HFFc6 (cell line): ENCODE results near the gene ENPP1. TPM values are rescaled to one million over a fixed set of nuclear protein-coding genes. Genes with fewer than 3 reads are reported as not detected.
"Not testable (repeated sequence)": the region's sequence is repeated elsewhere in the genome, so short reads cannot be mapped to it uniquely, and the experiment has no call there.

ENCODE experiments used
- DNase-seq: peaks from one replicate; pipeline ENCODE4 v3.0.0-alpha.2; 2018
- H3K27ac Mint-ChIP-seq: 2 replicates; pipeline ENCODE4 v1.8.0; 2020; ENCODE audit warnings: mild to moderate bottlenecking, mixed read lengths
- H3K27me3 Mint-ChIP-seq: 2 replicates; pipeline ENCODE4 v1.8.0; 2021; ENCODE audit warnings: mild to moderate bottlenecking, moderate library complexity, mixed read lengths; ENCODE audit not compliant: insufficient read depth
- H3K36me3 Mint-ChIP-seq: 2 replicates; pipeline ENCODE4 v1.8.0; 2021; ENCODE audit warnings: low read depth, mixed read lengths
- H3K4me1 Mint-ChIP-seq: 2 replicates; pipeline ENCODE4 v1.8.0; 2020; ENCODE audit warnings: low read depth, mixed read lengths
- H3K4me3 Mint-ChIP-seq: 2 replicates; pipeline ENCODE4 v1.8.0; 2020; ENCODE audit warnings: mild to moderate bottlenecking, moderate library complexity, mixed read lengths
- H3K9me3 Mint-ChIP-seq: 2 replicates; pipeline ENCODE4 v1.8.0; 2020; ENCODE audit warnings: mild to moderate bottlenecking, mixed read lengths
- total RNA-seq, 6 experiments: library from RNA; stranded (reverse); fragmentation: NEBNext Ultra II Directional; extraction: Animal tissue kit (Norgen Biotek cat#: 25700); gene quantifications; 2 replicates in 1 of 6; 3 replicates in 5 of 6; pipeline ENCODE4 v1.2.3, GENCODE V29; 2021
- TF ChIP-seq, protein P1 (sequence below): fragments of 200-600 bp; sonication (generic); IDR thresholded peaks from 2 replicates; pipeline ENCODE4 v1.5.0; 2021; ENCODE audit warnings: antibody characterized with exemption, mild to moderate bottlenecking

Gene ENPP1
- total RNA-seq, 6 experiments from 2014 or later: 30.1 to 39.5 (median 36.3) TPM

DNA sequence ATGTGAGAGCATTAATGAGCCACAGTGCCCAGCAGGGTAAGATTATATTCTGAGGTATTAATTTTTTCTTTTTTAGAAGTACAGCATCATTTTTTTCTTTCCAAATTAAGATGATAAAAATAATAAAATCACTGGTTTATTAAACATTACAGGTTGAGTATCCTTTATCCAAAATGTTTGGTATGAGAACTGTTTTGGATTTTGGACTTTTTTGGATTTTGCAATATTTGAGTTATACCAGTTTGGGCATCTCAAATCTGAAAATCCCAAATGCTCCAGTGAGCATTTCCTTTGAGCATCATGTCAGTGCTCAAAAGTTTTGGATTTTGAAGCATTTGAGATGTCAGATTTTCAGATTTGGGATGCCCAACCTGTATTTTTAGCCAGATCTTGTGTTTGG is 44.4 kb downstream of the ENPP1 start:
- H3K27me3 Mint-ChIP-seq: no peaks in the 10 kb centered on the region
- H3K27ac Mint-ChIP-seq: no peak overlapping the region
- no peak for DNase-seq
- H3K9me3 Mint-ChIP-seq: no peaks in the 10 kb centered on the region
- TF ChIP-seq, protein P1, sequence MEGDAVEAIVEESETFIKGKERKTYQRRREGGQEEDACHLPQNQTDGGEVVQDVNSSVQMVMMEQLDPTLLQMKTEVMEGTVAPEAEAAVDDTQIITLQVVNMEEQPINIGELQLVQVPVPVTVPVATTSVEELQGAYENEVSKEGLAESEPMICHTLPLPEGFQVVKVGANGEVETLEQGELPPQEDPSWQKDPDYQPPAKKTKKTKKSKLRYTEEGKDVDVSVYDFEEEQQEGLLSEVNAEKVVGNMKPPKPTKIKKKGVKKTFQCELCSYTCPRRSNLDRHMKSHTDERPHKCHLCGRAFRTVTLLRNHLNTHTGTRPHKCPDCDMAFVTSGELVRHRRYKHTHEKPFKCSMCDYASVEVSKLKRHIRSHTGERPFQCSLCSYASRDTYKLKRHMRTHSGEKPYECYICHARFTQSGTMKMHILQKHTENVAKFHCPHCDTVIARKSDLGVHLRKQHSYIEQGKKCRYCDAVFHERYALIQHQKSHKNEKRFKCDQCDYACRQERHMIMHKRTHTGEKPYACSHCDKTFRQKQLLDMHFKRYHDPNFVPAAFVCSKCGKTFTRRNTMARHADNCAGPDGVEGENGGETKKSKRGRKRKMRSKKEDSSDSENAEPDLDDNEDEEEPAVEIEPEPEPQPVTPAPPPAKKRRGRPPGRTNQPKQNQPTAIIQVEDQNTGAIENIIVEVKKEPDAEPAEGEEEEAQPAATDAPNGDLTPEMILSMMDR: no peak
- H3K36me3 Mint-ChIP-seq: no peaks in the 10 kb centered on the region; the same call in 1 of the 2 replicates
- H3K4me1 Mint-ChIP-seq: no peaks in the 10 kb centered on the region
- H3K4me3 Mint-ChIP-seq: no peak overlapping the region

DNA sequence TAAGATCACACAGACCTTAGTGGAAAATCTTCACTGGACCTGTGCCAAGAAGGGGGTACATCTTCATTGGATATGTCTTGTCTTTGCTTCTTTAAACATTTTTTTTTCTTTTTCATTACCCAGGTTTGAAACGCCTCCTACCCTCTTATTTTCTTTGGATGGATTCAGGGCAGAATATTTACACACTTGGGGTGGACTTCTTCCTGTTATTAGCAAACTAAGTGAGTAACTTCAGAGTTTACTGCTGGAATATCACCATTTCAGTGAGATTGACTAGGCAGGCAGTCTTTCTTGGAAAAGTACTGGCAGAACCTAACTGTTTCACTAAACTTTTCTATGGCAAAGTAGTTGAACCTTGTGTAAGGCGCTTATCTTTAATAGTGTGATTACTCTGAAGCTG is 47.0 kb downstream of the ENPP1 start:
- no peak for DNase-seq
- H3K4me1 Mint-ChIP-seq: peaks cover 22% of the 10 kb centered on the region
- no peak overlapping the region for H3K27ac Mint-ChIP-seq
- TF ChIP-seq, protein P1: no peak
- H3K4me3 Mint-ChIP-seq: no peak overlapping the region
- H3K36me3 Mint-ChIP-seq: no peaks in the 10 kb centered on the region; the same call in 1 of the 2 replicates
- no peaks in the 10 kb centered on the region for H3K9me3 Mint-ChIP-seq
- no peaks in the 10 kb centered on the region for H3K27me3 Mint-ChIP-seq

DNA sequence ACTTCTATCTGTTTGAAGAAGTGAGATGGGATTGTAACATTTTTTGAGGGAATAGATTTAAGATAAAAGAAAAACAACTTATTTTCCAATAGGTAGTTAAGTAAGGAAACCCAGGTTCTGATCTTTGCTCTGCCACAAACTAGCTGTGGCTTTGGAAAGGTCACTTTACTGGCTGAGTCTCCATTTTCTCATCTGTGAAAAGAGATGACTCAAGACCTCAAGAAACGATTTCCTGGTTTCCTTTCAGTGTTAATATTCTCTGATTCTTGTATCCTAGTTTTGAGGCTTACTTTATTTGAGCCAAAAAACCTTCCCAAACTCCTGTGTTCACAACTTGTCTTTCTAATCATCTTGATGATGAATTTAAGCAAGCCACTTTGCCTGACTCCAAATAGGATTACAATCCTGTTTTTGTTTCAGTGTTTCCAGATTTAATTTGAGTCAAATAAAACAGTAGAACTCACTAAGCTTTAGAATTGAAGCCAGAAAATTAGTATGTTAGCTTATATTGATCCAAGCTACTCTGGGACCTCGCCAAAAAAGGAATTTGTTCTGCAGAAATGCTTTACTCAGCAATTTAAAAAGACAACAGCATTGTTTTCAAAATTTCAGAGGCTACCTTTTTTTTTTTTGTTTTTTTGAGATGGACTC is 51.1 kb downstream of the ENPP1 start:
- DNase-seq: peak; percentile 65
- Mint-ChIP-seq H3K4me1 (peaks cover 62% of the 10 kb centered on the region), H3K36me3 (peaks cover 25% of the 10 kb centered on the region), H3K4me3 (peak overlapping the region; percentile 75), H3K27me3 (peaks cover 2% of the 10 kb centered on the region; the same call in 1 of the 2 replicates), H3K9me3 (no peaks in the 10 kb centered on the region), H3K27ac (peak overlapping the region; percentile 95)
- TF ChIP-seq, protein P1: no peak

DNA sequence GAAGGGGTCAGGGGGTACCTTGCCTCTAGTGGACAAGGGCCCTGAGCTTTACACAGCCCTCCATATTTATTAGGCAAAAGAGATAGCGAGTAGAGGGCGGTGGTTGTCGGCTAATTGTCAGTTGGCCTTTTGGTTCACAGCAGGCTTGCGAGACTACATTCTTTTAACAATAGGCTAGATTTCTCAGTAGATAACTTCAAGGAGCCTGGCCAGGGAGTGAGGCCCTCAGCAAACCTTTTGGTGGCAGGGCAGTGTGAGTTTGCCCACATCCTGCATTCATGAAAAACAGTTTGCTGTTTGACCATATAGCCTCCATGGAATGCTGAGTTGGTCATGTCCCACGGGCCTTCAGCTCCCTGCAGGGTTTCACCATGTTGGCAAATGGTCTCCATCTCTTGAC is 51.8 kb downstream of the ENPP1 start:
- Mint-ChIP-seq H3K27ac (peak overlapping the region; percentile 95), H3K36me3 (peaks cover 25% of the 10 kb centered on the region), H3K4me3 (peak overlapping the region; percentile 75; the same call in 1 of the 2 replicates), H3K4me1 (peaks cover 66% of the 10 kb centered on the region)
- H3K9me3 Mint-ChIP-seq, H3K27me3 Mint-ChIP-seq, DNase-seq: not testable (repeated sequence)

DNA sequence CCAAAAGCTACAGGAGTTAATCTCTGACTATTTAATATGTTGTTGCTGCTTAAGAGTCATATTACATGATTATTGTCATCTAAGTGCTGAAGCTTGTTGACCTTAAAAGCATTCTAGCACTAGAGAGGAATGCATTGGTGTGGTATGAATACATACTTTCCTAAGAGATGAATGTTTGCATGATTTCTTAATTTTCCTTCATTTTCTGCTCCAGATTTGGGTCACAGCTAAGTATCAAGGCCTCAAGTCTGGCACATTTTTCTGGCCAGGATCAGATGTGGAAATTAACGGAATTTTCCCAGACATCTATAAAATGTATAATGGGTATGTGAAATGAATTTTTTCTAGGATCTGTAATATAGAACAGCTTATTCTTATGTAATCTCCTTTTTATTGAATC is 53.6 kb downstream of the ENPP1 start:
- H3K27ac Mint-ChIP-seq: no peak overlapping the region
- TF ChIP-seq, protein P1: no peak

DNA sequence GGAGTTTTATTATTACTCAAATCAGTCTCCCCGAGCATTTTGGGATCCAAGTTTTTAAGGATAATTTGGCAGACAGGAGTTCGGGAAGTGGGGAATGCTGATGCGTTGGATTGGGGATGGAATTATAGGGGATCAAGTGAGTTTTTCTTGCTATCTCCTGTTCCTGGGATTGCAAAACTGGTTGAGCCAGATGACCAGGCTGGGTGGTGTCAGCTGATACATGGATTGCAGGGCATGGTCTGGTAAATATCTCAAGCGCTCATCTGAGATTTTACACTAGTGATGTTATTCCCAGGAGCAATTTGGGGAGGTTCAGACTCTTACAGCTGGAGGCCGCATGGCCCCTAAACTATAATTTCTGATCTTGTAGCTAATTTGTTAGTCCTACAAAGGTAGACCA is 54.7 kb downstream of the ENPP1 start:
- Mint-ChIP-seq H3K4me3 (no peak overlapping the region), H3K36me3 (peaks cover 37% of the 10 kb centered on the region), H3K27me3 (peaks cover 2% of the 10 kb centered on the region; the same call in 1 of the 2 replicates), H3K4me1 (peaks cover 87% of the 10 kb centered on the region), H3K27ac (no peak overlapping the region), H3K9me3 (no peaks in the 10 kb centered on the region)
- TF ChIP-seq, protein P1: no peak
- DNase-seq: no peak

More for the DNA sequence above, 53.6 kb downstream of the ENPP1 start:
- peak; percentile 18 for DNase-seq
- Mint-ChIP-seq H3K36me3 (peaks cover 29% of the 10 kb centered on the region), H3K9me3 (no peaks in the 10 kb centered on the region), H3K27me3 (peaks cover 2% of the 10 kb centered on the region; the same call in 1 of the 2 replicates), H3K4me1 (peaks cover 77% of the 10 kb centered on the region), H3K4me3 (no peak overlapping the region)
